GM12864 (cell line): ENCODE measurements around the gene CACNA2D3.

Experiments used
- DNase-seq: peaks from one replicate; pipeline ENCODE4 v3.0.0-alpha.2; 2011; ENCODE audit warnings: low read depth
- H3K4me3 ChIP-seq: 2 replicates; pipeline ENCODE4 v1.5.1; 2011; ENCODE audit warnings: mild to moderate bottlenecking, low read depth, low read length, control low read depth
- TF ChIP-seq, protein P1 (sequence below): IDR thresholded peaks from 2 replicates; pipeline ENCODE4 v1.5.1; 2011; ENCODE audit warnings: low read depth, mild to moderate bottlenecking, moderate library complexity, low read length, control low read depth, inconsistent platforms; ENCODE audit errors: missing control alignments

CACNA2D3 gene

DNA sequence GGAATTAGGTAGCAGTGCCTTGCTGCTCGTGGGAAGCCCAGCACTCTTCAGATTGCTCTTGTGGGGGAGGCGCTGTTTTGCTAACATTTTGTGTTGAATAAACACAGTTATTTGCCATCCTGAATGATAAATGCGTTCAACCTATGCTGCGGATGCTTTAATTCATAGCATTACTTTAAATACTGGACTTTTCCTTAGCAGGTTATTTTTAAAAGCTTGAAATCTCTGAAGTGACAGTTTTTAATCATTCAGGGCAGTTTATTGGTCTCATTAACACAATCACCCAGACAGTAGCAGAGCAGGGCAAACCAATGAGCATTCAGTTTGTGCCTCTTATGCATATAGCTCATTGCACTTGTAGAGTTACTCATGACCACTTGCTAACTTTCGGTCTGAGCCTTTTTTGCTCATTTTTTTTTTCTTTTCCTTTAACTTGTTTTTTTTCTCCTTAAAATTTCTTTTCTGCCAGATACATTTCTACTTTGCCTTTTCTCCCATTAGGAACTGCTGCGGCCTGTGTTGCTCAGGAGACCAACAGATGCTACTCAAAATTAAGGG is 5.2 kb downstream of the CACNA2D3 start:
- no peak overlapping the region for H3K4me3 ChIP-seq
- TF ChIP-seq, protein P1, sequence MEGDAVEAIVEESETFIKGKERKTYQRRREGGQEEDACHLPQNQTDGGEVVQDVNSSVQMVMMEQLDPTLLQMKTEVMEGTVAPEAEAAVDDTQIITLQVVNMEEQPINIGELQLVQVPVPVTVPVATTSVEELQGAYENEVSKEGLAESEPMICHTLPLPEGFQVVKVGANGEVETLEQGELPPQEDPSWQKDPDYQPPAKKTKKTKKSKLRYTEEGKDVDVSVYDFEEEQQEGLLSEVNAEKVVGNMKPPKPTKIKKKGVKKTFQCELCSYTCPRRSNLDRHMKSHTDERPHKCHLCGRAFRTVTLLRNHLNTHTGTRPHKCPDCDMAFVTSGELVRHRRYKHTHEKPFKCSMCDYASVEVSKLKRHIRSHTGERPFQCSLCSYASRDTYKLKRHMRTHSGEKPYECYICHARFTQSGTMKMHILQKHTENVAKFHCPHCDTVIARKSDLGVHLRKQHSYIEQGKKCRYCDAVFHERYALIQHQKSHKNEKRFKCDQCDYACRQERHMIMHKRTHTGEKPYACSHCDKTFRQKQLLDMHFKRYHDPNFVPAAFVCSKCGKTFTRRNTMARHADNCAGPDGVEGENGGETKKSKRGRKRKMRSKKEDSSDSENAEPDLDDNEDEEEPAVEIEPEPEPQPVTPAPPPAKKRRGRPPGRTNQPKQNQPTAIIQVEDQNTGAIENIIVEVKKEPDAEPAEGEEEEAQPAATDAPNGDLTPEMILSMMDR: no peak
- no peak for DNase-seq

DNA sequence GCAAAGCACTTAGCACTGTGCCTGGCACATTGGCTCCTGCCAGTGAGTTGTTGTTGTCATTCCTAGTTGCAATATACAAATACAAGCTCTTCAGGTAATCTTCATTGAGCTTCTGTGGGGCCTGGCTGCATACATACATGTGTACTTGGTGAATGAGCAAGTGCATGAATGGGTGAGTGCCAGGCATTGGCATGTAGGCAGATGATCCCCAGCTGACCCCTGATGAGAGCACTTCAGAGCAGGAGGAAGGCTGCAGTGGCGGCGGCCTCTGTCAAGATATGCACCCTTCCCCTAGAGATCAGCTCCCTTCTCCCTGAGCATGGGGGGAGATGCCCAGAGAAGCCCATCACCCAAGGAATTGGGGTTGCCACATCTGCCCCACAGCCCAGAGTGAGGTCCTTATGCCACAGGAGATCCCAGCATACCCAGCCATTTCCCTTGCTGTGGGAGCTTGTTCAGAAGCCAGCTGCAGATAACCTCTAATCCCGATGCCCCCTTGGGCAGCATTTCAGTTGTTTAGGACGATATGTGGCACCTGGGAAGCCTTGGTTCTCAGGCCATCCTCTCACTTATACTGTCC is 8.8 kb downstream of the CACNA2D3 start:
- TF ChIP-seq, protein P1: no peak
- no peak overlapping the region for H3K4me3 ChIP-seq
- no peak for DNase-seq

DNA sequence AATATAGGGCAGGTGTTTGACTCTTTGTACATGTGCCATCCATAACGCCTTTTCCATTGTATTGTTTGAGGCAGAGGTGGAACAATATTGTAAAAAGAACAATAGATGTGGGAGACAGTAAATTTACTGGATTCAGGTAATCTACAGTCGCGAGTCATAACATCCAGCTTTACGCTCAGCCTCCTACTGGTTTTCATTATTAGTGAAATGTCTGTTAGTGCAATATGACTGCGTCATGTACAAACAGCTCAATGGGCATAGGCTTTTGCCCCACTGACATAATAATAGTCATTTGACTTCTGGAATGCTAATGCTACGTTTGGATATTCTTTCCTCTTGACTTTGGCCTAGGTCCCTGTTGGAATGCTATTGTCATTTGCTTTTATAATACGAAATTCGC is 9.5 kb downstream of the CACNA2D3 start:
- DNase-seq: no peak
- no peak overlapping the region for H3K4me3 ChIP-seq
- TF ChIP-seq, protein P1: no peak

DNA sequence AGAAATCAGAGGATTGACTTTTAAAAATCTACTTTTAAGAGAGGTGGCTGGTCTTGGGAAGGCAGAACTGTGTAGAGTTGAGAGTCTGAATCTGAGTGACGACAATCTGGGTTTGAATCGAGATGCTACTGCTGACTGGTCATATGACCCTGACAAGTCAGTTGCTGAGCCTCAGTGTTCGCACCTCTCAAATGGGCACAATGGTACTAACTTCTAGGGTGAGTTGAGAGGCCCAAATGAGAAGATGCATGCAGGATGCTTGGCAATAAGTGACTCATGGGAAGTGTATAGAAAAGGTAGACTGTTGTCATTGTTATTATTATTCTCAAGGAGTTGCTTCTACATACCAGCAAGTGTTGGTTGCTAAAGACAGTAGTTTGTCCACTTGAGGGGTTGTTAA is 10.3 kb downstream of the CACNA2D3 start:
- TF ChIP-seq, protein P1: no peak
- no peak for DNase-seq

DNA sequence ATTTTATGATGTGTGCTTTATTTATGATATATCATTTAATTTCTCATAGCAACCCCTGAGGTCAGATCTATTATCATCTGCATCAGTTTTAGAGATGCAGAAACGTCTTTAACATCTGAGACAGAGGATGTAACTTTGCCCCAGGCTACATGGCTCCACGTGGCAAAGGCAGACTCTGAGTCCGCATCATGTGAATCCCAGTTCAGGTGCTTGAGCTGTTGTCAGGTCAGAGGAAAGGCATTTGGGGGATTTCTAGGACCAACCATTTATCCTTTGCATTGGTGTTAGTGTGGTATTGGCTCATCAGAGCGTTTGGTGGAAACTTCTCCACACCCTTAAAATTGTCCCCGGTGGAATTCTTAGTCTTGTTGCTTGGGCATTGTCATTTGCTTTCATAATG is 10.8 kb downstream of the CACNA2D3 start:
- DNase-seq: no peak
- TF ChIP-seq, protein P1: no peak
- no peak overlapping the region for H3K4me3 ChIP-seq

More for the DNA sequence above, 10.3 kb downstream of the CACNA2D3 start:
- no peak overlapping the region for H3K4me3 ChIP-seq

DNA sequence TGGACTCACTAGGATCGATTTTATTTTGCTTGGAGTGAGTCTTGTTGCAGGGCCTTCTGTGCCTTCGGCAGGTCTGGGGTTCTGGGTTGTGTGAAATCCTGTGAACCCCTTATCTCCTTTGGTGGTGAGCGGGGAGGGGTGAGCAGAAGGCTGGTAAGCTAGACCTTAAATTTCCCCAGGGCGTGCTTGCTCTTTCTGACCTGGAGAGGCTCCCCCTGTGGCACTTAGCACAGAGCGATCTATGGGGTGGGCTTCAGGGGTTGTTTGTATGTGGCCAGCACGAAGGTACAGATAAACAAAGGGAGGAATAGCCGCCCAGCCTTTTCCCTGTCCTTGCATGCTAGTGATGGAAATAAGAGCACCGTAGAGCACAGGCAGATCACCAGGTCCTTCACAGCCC is 11.8 kb downstream of the CACNA2D3 start:
- TF ChIP-seq, protein P1: no peak
- no peak for DNase-seq
- no peak overlapping the region for H3K4me3 ChIP-seq

DNA sequence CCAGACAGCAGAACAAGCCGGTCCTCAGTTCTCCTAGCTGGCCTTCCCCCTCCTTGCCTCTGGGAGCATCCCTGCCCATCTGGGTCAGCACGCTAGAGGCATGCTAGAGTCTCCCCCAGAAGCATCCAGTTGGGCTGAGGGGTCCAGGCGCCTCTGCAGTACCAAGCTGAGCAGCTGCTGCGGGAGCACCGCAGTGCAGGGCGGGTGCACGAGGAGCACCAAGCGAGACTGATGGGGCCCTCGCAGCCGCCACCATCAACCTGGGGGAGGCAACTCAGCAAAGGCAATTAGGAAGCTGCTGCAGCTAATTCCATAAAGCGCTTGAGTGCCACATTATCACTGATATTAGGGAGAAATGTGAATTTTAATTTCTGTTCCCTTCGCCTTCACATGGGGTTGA is 12.4 kb downstream of the CACNA2D3 start:
- TF ChIP-seq, protein P1: no peak
- no peak for DNase-seq
- no peak overlapping the region for H3K4me3 ChIP-seq
